HCEC 1CT (cell line): ENCODE data around the gene ST3GAL3.
A peak's percentile ranks its signal among the peaks of the same experiment; 100 is the strongest.

Source experiments
- DNase-seq: peaks from one replicate; pipeline ENCODE4 v3.0.0-alpha.2; 2017

The ST3GAL3 gene

GRCh38 chr1:43946236-43947060, 239.1 kb downstream of the ST3GAL3 start, which contains the start of gene IPO13:
Gene IPO13, plus strand, starts transcription at chr1:43946950. Its CDS starts 651 bp downstream, at chr1:43947601.
- DNase-seq, result peak; percentile 95

GRCh38 chr1:43947061-43947873, 239.9 kb downstream of the ST3GAL3 start:
- no peak for DNase-seq

GRCh38 chr1:43947874-43948437, 240.6 kb downstream of the ST3GAL3 start:
- DNase-seq, result no peak

- no peak for DNase-seq
These were observed 242.3 kb downstream of the ST3GAL3 start for GRCh38 chr1:43949678-43950077.

- no peak for DNase-seq
These were observed 244.0 kb downstream of the ST3GAL3 start for GRCh38 chr1:43951021-43951985.

- DNase-seq, result no peak
These were observed 245.5 kb downstream of the ST3GAL3 start for GRCh38 chr1:43952731-43953346.

- DNase-seq, result no peak
These were observed 246.0 kb downstream of the ST3GAL3 start for GRCh38 chr1:43953361-43953760.

GRCh38 chr1:43954036-43954435, 246.7 kb downstream of the ST3GAL3 start:
- DNase-seq, result no peak

- no peak for DNase-seq
These were observed 248.9 kb downstream of the ST3GAL3 start for GRCh38 chr1:43956234-43956633.

GRCh38 chr1:43957407-43958040, 250.2 kb downstream of the ST3GAL3 start:
- no peak for DNase-seq

GRCh38 chr1:43958351-43959255, 251.3 kb downstream of the ST3GAL3 start:
- DNase-seq, result no peak

GRCh38 chr1:43960798-43961197, 253.5 kb downstream of the ST3GAL3 start:
- no peak for DNase-seq

GRCh38 chr1:43961692-43962091, 254.4 kb downstream of the ST3GAL3 start:
- no peak for DNase-seq

GRCh38 chr1:43962324-43962723, 255.0 kb downstream of the ST3GAL3 start:
- DNase-seq, result no peak

- DNase-seq, result no peak
These were observed 255.7 kb downstream of the ST3GAL3 start for GRCh38 chr1:43963006-43963405.

- DNase-seq, result no peak
These were observed 256.6 kb downstream of the ST3GAL3 start for GRCh38 chr1:43963890-43964289.

- no peak for DNase-seq
These were observed 258.0 kb downstream of the ST3GAL3 start for GRCh38 chr1:43965316-43965715.

GRCh38 chr1:43968348-43968948, 261.1 kb downstream of the ST3GAL3 start:
- no peak for DNase-seq

- DNase-seq, result no peak
These were observed 262.0 kb downstream of the ST3GAL3 start for GRCh38 chr1:43969416-43969745.
